H9 (cell line): ENCODE data around the gene BEGAIN. TPM values are rescaled to one million over a fixed set of nuclear protein-coding genes. Genes with fewer than 3 reads are reported as not detected.
A peak's percentile ranks its signal among the peaks of the same experiment; 100 is the strongest.

Experiments
- DNase-seq: peaks from one replicate; pipeline ENCODE4 v3.0.0-alpha.2; 2017
- H2AFZ ChIP-seq: one replicate; pipeline ENCODE4 v1.6.1; 2013; ENCODE audit warnings: mild to moderate bottlenecking, low read length, control low read depth, moderate library complexity
- H2AK5ac ChIP-seq: 2 replicates; pipeline ENCODE4 v1.6.1; 2013; ENCODE audit warnings: low read length, control low read depth, mixed read lengths; ENCODE audit not compliant: insufficient read length
- H2BK120ac ChIP-seq: one replicate; pipeline ENCODE4 v1.6.1; 2013; ENCODE audit warnings: low read depth, mild to moderate bottlenecking, low read length, control low read depth, inconsistent platforms; ENCODE audit not compliant: poor library complexity, severe bottlenecking
- H2BK12ac ChIP-seq: 2 replicates; pipeline ENCODE4 v1.6.1; 2013; ENCODE audit warnings: low read length, control low read depth, mixed read lengths, low read depth; ENCODE audit not compliant: insufficient read length
- H2BK15ac ChIP-seq: 2 replicates; pipeline ENCODE4 v1.6.1; 2013; ENCODE audit warnings: low read depth, low read length, control low read depth
- H2BK20ac ChIP-seq: one replicate; pipeline ENCODE4 v1.6.1; 2013; ENCODE audit warnings: low read depth, mild to moderate bottlenecking, low read length, control low read depth, inconsistent platforms; ENCODE audit not compliant: poor library complexity, severe bottlenecking
- H2BK5ac ChIP-seq: 2 replicates; pipeline ENCODE4 v1.6.1; 2013; ENCODE audit warnings: low read length, control low read depth, mixed read lengths; ENCODE audit not compliant: insufficient read length
- H3K14ac ChIP-seq: 2 replicates; pipeline ENCODE4 v1.6.1; 2013; ENCODE audit warnings: low read length, control low read depth; ENCODE audit not compliant: insufficient read depth
- H3K18ac ChIP-seq: 2 replicates; pipeline ENCODE4 v1.6.1; 2013; ENCODE audit warnings: low read depth, mild to moderate bottlenecking, mixed read lengths, low read length, control low read depth; ENCODE audit not compliant: insufficient read length
- H3K23ac ChIP-seq: 2 replicates; pipeline ENCODE4 v1.6.1; 2013; ENCODE audit warnings: low read length, control low read depth, mixed read lengths, low read depth; ENCODE audit not compliant: insufficient read length
- H3K23me2 ChIP-seq: 2 replicates; pipeline ENCODE4 v1.6.1; 2013; ENCODE audit warnings: low read depth, mild to moderate bottlenecking, mixed read lengths, low read length, control low read depth; ENCODE audit not compliant: insufficient read length, poor library complexity, severe bottlenecking
- H3K27ac ChIP-seq: 2 replicates; pipeline ENCODE4 v1.5.1; 2013; ENCODE audit warnings: low read length, control low read depth, mixed read lengths, low read depth; ENCODE audit not compliant: insufficient read length
- H3K27me3 ChIP-seq: 2 replicates; pipeline ENCODE4 v1.6.1; 2013; ENCODE audit warnings: low read length, control low read depth, inconsistent platforms; ENCODE audit not compliant: insufficient read depth
- H3K4ac ChIP-seq: 2 replicates; pipeline ENCODE4 v1.6.1; 2013; ENCODE audit warnings: low read depth, mild to moderate bottlenecking, control low read depth, inconsistent platforms, low read length, moderate library complexity
- H3K4me1 ChIP-seq: 2 replicates; pipeline ENCODE4 v1.6.1; 2013; ENCODE audit warnings: low read length, control low read depth, inconsistent platforms; ENCODE audit not compliant: insufficient read depth
- H3K4me2 ChIP-seq: 2 replicates; pipeline ENCODE4 v1.6.1; 2013; ENCODE audit warnings: low read length, control low read depth, mixed read lengths; ENCODE audit not compliant: insufficient read length, insufficient read depth
- H3K56ac ChIP-seq: 2 replicates; pipeline ENCODE4 v1.6.1; 2013; ENCODE audit warnings: low read depth, mild to moderate bottlenecking, mixed read lengths, low read length, control low read depth; ENCODE audit not compliant: insufficient read length
- H3K79me1 ChIP-seq: 2 replicates; pipeline ENCODE4 v1.6.1; 2013; ENCODE audit warnings: low read depth, mild to moderate bottlenecking, moderate library complexity, low read length, control low read depth, inconsistent platforms; ENCODE audit not compliant: insufficient read depth, poor library complexity, severe bottlenecking
- H3K79me2 ChIP-seq: 2 replicates; pipeline ENCODE4 v1.6.1; 2013; ENCODE audit warnings: low read length, control low read depth, inconsistent platforms; ENCODE audit not compliant: insufficient read depth
- H3K9ac ChIP-seq: 2 replicates; pipeline ENCODE4 v1.6.1; 2013; ENCODE audit warnings: low read length, control low read depth, mixed read lengths; ENCODE audit not compliant: insufficient read length; ENCODE audit errors: extremely low read depth
- H3K9me3 ChIP-seq: one replicate; pipeline ENCODE4 v1.6.1; 2013; ENCODE audit warnings: low read depth, low read length, inconsistent platforms; ENCODE audit not compliant: control insufficient read depth
- H3T11ph ChIP-seq: one replicate; pipeline ENCODE4 v1.6.1; 2013; ENCODE audit warnings: mild to moderate bottlenecking, low read length, control low read depth, inconsistent platforms
- H4K20me1 ChIP-seq: one replicate; pipeline ENCODE4 v1.6.1; 2013; ENCODE audit not compliant: control insufficient read depth, insufficient read length, insufficient read depth
- H4K5ac ChIP-seq: 2 replicates; pipeline ENCODE4 v1.6.1; 2013; ENCODE audit warnings: low read depth, mild to moderate bottlenecking, mixed read lengths, low read length, control low read depth; ENCODE audit not compliant: insufficient read length
- H4K8ac ChIP-seq: replicated peaks from 2 replicates; pipeline ENCODE4 v1.6.1; 2013; ENCODE audit warnings: low read length, control low read depth, mixed read lengths, low read depth; ENCODE audit not compliant: insufficient read length
- H4K91ac ChIP-seq: 2 replicates; pipeline ENCODE4 v1.6.1; 2013; ENCODE audit warnings: low read depth, mild to moderate bottlenecking, moderate library complexity, mixed read lengths, low read length, control low read depth; ENCODE audit not compliant: insufficient read length
- H3K27ac Mint-ChIP-seq, 3 experiments: 2 replicates in 2 of 3; 3 replicates in 1 of 3; pipeline ENCODE4 v1.8.0; 2020 to 2021; ENCODE audit warnings: mixed read lengths in 3 of 3, mild to moderate bottlenecking in 1 of 3, moderate library complexity in 1 of 3
- H3K27me3 Mint-ChIP-seq: 2 replicates; pipeline ENCODE4 v1.8.0; 2021; ENCODE audit warnings: low read depth, mild to moderate bottlenecking, moderate library complexity, mixed read lengths
- H3K36me3 Mint-ChIP-seq, 3 experiments: 2 replicates in 2 of 3; 3 replicates in 1 of 3; pipeline ENCODE4 v1.8.0; 2020 to 2021; ENCODE audit warnings: low read depth in 3 of 3, mixed read lengths in 3 of 3; ENCODE audit not compliant: insufficient read depth in 1 of 3
- H3K4me1 Mint-ChIP-seq, 2 experiments: 2 replicates each; pipeline ENCODE4 v1.8.0; 2020; ENCODE audit warnings: mixed read lengths in 2 of 2
- H3K4me3 Mint-ChIP-seq, 2 experiments: 2 replicates in 1 of 2; 3 replicates in 1 of 2; pipeline ENCODE4 v1.8.0; 2020 to 2021; ENCODE audit warnings: mild to moderate bottlenecking in 2 of 2, mixed read lengths in 2 of 2, moderate library complexity in 1 of 2
- H3K9me3 Mint-ChIP-seq, 2 experiments: 2 replicates in 1 of 2; 3 replicates in 1 of 2; pipeline ENCODE4 v1.8.0; 2020; ENCODE audit warnings: mild to moderate bottlenecking in 2 of 2, mixed read lengths in 2 of 2, moderate library complexity in 1 of 2
- WGBS: extraction: QIAGEN DNeasy Blood & Tissue Kit; methylation state at CpG from one replicate; pipeline ENCODE4 v1.1.7; 2013; ENCODE audit warnings: missing lambda C conversion rate, low lambda C conversion rate, mixed read lengths; ENCODE audit not compliant: insufficient read length; ENCODE audit errors: extremely low coverage; 5-methylcytosine and 5-hydroxymethylcytosine counted together
- total RNA-seq: library from RNA; stranded (reverse); gene quantifications from 2 replicates; pipeline ENCODE4 v1.2.1, GENCODE V29; 2021
- TF ChIP-seq, protein P1 (sequence below): fragments of 200-600 bp; sonication (generic); conservative IDR thresholded peaks from 3 replicates; pipeline ENCODE4 v1.8.0; 2021; ENCODE audit warnings: antibody characterized with exemption, mild to moderate bottlenecking

Gene BEGAIN
- total RNA-seq, 1 experiment from 2014 or later: 2.6 TPM

DNA sequence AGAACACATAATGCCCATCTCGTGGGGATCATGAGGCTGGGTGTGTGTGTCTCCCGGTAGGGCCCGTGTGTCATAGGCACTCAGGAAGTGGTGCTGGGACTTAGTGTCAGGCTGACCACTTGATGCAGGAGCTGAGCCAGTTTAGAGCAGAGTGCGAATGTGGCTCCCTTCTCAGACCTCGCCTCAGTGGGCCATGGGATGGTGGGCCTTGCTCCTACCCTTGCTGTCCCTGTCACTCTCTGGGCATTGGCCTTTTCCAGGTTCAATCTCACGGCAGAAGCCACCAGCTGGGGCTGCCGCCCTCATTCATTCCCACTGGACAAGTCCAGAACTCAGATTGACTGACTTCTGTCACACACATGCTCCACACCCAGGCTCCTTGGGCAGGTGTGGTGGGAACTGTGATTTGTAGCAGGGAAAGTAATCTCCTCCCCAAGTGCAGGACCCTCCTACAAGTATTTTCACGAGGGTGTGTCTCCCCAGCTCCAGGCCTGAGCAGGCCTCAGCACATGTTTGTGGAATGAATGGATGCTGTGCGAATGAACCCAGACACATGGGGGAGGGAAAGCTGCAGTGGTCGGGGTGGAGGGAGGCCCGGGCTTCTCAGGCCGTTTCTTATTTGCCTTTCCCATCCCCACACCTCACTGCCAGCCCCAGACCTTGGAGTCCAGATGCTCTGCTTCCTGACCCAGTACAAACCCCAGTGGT is 54.9 kb downstream of the BEGAIN start:
- Histone ChIP-seq H4K5ac (no peak overlapping the region), H2AK5ac (no peak overlapping the region), H3K79me1 (no peaks in the 10 kb centered on the region), H3K4ac (no peak overlapping the region), H3K9me3 (no peaks in the 10 kb centered on the region), H3K23ac (no peak overlapping the region), H3K23me2 (no peaks in the 10 kb centered on the region), H3K56ac (no peak overlapping the region), H2BK5ac (no peak overlapping the region), H3K4me2 (no peak overlapping the region), H2BK120ac (no peak overlapping the region), H3K27ac (no peak overlapping the region), H4K91ac (no peak overlapping the region), H3K79me2 (no peaks in the 10 kb centered on the region), H2BK12ac (no peak overlapping the region), H3K14ac (no peak overlapping the region), H2BK20ac (no peak overlapping the region), H2AFZ (no peak overlapping the region), H3K27me3 (no peaks in the 10 kb centered on the region; the same call in 1 of the 2 replicates), H3K18ac (no peak overlapping the region), H2BK15ac (no peak overlapping the region), H4K8ac (no peak overlapping the region), H3K9ac (no peak overlapping the region), H3K4me1 (no peaks in the 10 kb centered on the region), H3T11ph (no peak overlapping the region), H4K20me1 (no peaks in the 10 kb centered on the region)
- no CpG with 5 or more reads among the region's 12 CpGs for WGBS
- Mint-ChIP-seq H3K27me3 (peaks cover 1% of the 10 kb centered on the region; the same call in 1 of the 2 replicates), H3K36me3 (no peaks in the 10 kb centered on the region), H3K9me3 (no peaks in the 10 kb centered on the region), H3K27ac (peak overlapping the region in 1 of 3 experiments; percentile 73; a peak in 2 of 7 replicates), H3K4me3 (no peak overlapping the region; a peak in 1 of 5 replicates), H3K4me1 (peaks cover 9 to 11% of the 10 kb centered on the region in 2 experiments)
- TF ChIP-seq, protein P1, sequence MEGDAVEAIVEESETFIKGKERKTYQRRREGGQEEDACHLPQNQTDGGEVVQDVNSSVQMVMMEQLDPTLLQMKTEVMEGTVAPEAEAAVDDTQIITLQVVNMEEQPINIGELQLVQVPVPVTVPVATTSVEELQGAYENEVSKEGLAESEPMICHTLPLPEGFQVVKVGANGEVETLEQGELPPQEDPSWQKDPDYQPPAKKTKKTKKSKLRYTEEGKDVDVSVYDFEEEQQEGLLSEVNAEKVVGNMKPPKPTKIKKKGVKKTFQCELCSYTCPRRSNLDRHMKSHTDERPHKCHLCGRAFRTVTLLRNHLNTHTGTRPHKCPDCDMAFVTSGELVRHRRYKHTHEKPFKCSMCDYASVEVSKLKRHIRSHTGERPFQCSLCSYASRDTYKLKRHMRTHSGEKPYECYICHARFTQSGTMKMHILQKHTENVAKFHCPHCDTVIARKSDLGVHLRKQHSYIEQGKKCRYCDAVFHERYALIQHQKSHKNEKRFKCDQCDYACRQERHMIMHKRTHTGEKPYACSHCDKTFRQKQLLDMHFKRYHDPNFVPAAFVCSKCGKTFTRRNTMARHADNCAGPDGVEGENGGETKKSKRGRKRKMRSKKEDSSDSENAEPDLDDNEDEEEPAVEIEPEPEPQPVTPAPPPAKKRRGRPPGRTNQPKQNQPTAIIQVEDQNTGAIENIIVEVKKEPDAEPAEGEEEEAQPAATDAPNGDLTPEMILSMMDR: no peak
- peak; percentile 18 for DNase-seq
